ENCODE results near the gene PLRG1.

- TF ChIP-seq CTCF (IDR thresholded peaks at IDR 0.05) (no peak), POLR2A (IDR thresholded peaks at IDR 0.05) (no peak)
These were observed 15.5 kb upstream of the PLRG1 start for GRCh38 chr4:154565704-154566103.

All from esophagus squamous epithelium (tissue), 4 donors.